HL-60 (cell line): Measurements from ENCODE around the gene BAIAP2.

Experiments used
- SPI1 ChIP-seq: IDR thresholded peaks from 2 replicates; pipeline ENCODE4 v1.6.1; 2012; ENCODE audit warnings: low read depth, mild to moderate bottlenecking, borderline replicate concordance
- TF ChIP-seq, protein P1 (sequence below): IDR thresholded peaks from one replicate; pipeline ENCODE4 v1.5.1; 2011; ENCODE audit warnings: low read length, control low read depth, inconsistent platforms; ENCODE audit not compliant: insufficient read depth

GRCh38 chr17:81000631-81001357 lies 34.2 kb upstream of the BAIAP2 start:
- TF ChIP-seq, protein P1, sequence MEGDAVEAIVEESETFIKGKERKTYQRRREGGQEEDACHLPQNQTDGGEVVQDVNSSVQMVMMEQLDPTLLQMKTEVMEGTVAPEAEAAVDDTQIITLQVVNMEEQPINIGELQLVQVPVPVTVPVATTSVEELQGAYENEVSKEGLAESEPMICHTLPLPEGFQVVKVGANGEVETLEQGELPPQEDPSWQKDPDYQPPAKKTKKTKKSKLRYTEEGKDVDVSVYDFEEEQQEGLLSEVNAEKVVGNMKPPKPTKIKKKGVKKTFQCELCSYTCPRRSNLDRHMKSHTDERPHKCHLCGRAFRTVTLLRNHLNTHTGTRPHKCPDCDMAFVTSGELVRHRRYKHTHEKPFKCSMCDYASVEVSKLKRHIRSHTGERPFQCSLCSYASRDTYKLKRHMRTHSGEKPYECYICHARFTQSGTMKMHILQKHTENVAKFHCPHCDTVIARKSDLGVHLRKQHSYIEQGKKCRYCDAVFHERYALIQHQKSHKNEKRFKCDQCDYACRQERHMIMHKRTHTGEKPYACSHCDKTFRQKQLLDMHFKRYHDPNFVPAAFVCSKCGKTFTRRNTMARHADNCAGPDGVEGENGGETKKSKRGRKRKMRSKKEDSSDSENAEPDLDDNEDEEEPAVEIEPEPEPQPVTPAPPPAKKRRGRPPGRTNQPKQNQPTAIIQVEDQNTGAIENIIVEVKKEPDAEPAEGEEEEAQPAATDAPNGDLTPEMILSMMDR: no peak
- no peak for TF ChIP-seq SPI1
